ENCODE results near the gene NGB.

The NGB gene

GRCh38 chr14:77303417-77304156 is 32.6 kb upstream of the NGB start:
- Histone ChIP-seq H3K27me3 (ENCODE audit: insufficient read depth, poor library complexity, severe bottlenecking) (no peaks in the 10 kb centered on the region), H3K4me3 (replicated peaks; ENCODE audit: insufficient read depth, low read length) (no peak overlapping the region), H3K27ac (replicated peaks) (no peak overlapping the region)
- TF ChIP-seq GABPA (IDR thresholded peaks at IDR 0.05; ENCODE audit: low read depth), result no peak
- TF ChIP-seq REST (IDR thresholded peaks at IDR 0.05; ENCODE audit: insufficient replicate concordance, low read depth), result no peak
- TF ChIP-seq SPI1 (IDR thresholded peaks at IDR 0.05; ENCODE audit: borderline replicate concordance, low read depth), result no peak
- no peak for TF ChIP-seq POLR2AphosphoS5 (IDR thresholded peaks at IDR 0.05; ENCODE audit: low read depth)
- TF ChIP-seq CTCF (IDR thresholded peaks at IDR 0.05; ENCODE audit: insufficient read depth, low read length), result no peak
- peak in 1 of 2 experiments; percentile 20 for DNase-seq (ENCODE audit: low read depth in 1 of 2, low spot score in 1 of 2)

DNA sequence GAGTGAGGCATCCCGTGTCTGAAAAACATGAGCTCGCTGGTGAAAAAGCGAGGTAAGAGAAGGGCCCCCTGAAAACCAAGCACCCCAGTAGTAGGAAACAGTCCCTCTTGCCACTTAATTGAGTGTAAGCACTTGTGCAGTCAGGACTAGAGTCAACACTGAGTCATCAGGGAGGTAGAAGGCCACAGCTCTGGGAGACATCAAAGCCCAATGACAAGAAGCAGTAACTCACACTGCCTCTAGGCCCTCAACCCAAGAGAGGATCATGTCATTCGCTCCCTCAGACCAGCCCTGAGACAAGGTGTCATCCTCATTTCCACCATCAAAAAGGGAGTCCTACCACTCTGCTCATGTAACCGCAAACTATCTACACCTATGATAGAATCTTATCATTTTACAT is 31.9 kb upstream of the NGB start:
- Histone ChIP-seq H3K27me3 (ENCODE audit: insufficient read depth, poor library complexity, severe bottlenecking) (no peaks in the 10 kb centered on the region), H3K27ac (replicated peaks) (no peak overlapping the region), H3K4me3 (replicated peaks; ENCODE audit: insufficient read depth, low read length) (no peak overlapping the region)
- no peak for TF ChIP-seq GABPA (IDR thresholded peaks at IDR 0.05; ENCODE audit: low read depth)
- TF ChIP-seq CTCF (IDR thresholded peaks at IDR 0.05; ENCODE audit: insufficient read depth, low read length), result no peak
- no peak for TF ChIP-seq SPI1 (IDR thresholded peaks at IDR 0.05; ENCODE audit: borderline replicate concordance, low read depth)
- no peak for TF ChIP-seq POLR2AphosphoS5 (IDR thresholded peaks at IDR 0.05; ENCODE audit: low read depth)
- TF ChIP-seq REST (IDR thresholded peaks at IDR 0.05; ENCODE audit: insufficient replicate concordance, low read depth), result no peak
- DNase-seq (ENCODE audit: low read depth in 1 of 2, low spot score in 1 of 2), result no peak

GRCh38 chr14:77301103-77301502 is 30.1 kb upstream of the NGB start:
- H3K27ac ChIP-seq (replicated peaks), result no peak overlapping the region
- peak in 1 of 2 experiments; percentile 55 for DNase-seq (ENCODE audit: low read depth in 1 of 2, low spot score in 1 of 2)
- H3K4me3 ChIP-seq (replicated peaks; ENCODE audit: insufficient read depth, low read length), result no peak overlapping the region
- no peak for TF ChIP-seq CTCF (IDR thresholded peaks at IDR 0.05; ENCODE audit: insufficient read depth, low read length)
- no peak for TF ChIP-seq GABPA (IDR thresholded peaks at IDR 0.05; ENCODE audit: low read depth)
- TF ChIP-seq REST (IDR thresholded peaks at IDR 0.05; ENCODE audit: insufficient replicate concordance, low read depth), result no peak
- no peak for TF ChIP-seq SPI1 (IDR thresholded peaks at IDR 0.05; ENCODE audit: borderline replicate concordance, low read depth)
- TF ChIP-seq POLR2AphosphoS5 (IDR thresholded peaks at IDR 0.05; ENCODE audit: low read depth), result no peak
- no peaks in the 10 kb centered on the region for H3K27me3 ChIP-seq (ENCODE audit: insufficient read depth, poor library complexity, severe bottlenecking)
